WTC11 (cell line): ENCODE data around the gene SAE1. TPM values are rescaled to one million over a fixed set of nuclear protein-coding genes. Genes with fewer than 3 reads are reported as not detected.
A peak's percentile ranks its signal among the peaks of the same experiment; 100 is the strongest.

Experiments used
- ATAC-seq: fragments of 200-7000 bp; cut with Tn5 transposase; 2 replicates; pipeline ENCODE4 v1.10.0; 2021; ENCODE audit warnings: mild to moderate bottlenecking, moderate library complexity
- CTCF ChIA-PET: fragments of 300-600 bp; sonication (Branson Sonifier 250); formaldehyde crosslinking; loops from one replicate; lab custom pipeline; 2021; ENCODE audit warnings: antibody characterized with exemption; lab: Charles Lee
- POLR2A ChIA-PET: fragments of 350-600 bp; sonication (Branson Sonifier 250); formaldehyde crosslinking; loops from one replicate; lab custom pipeline; 2021; ENCODE audit warnings: antibody characterized with exemption; lab: Charles Lee
- DNase-seq: peaks from one replicate; pipeline ENCODE4 v3.0.0; 2021; ENCODE audit warnings: low spot score
- H3K27ac Mint-ChIP-seq: 2 replicates; pipeline ENCODE4 v1.8.0; 2021; ENCODE audit warnings: mixed read lengths
- H3K27me3 Mint-ChIP-seq: 2 replicates; pipeline ENCODE4 v1.8.0; 2021; ENCODE audit warnings: low read depth, mild to moderate bottlenecking, moderate library complexity, mixed read lengths
- H3K36me3 Mint-ChIP-seq: 2 replicates; pipeline ENCODE4 v1.8.0; 2021; ENCODE audit warnings: mixed read lengths
- H3K4me1 Mint-ChIP-seq: 2 replicates; pipeline ENCODE4 v1.8.0; 2022; ENCODE audit warnings: mixed read lengths
- H3K4me3 Mint-ChIP-seq: 2 replicates; pipeline ENCODE4 v1.8.0; 2021; ENCODE audit warnings: mild to moderate bottlenecking, moderate library complexity, mixed read lengths
- H3K9me3 Mint-ChIP-seq: 2 replicates; pipeline ENCODE4 v1.8.0; 2021; ENCODE audit warnings: mixed read lengths
- ARID4B ChIP-seq: sonication (generic); formaldehyde crosslinking; IDR thresholded peaks from 2 replicates; pipeline ENCODE4 v1.8.0; 2023; ENCODE audit warnings: missing genetic modification reagents, mild to moderate bottlenecking, borderline replicate concordance
- ATF1 ChIP-seq: sonication (generic); formaldehyde crosslinking; IDR thresholded peaks from 2 replicates; pipeline ENCODE4 v1.8.1; 2023; ENCODE audit warnings: mild to moderate bottlenecking, moderate library complexity, missing genetic modification reagents
- CBFB ChIP-seq: sonication (generic); formaldehyde crosslinking; IDR thresholded peaks from 2 replicates; pipeline ENCODE4 v1.8.1; 2022; ENCODE audit warnings: mild to moderate bottlenecking, low read depth, missing genetic modification reagents
- CDX4 ChIP-seq: fragments of 250-450 bp; sonication (Bioruptor Pico); IDR thresholded peaks from 2 replicates; pipeline ENCODE4 v1.9.0; 2021; ENCODE audit warnings: moderate library complexity, mild to moderate bottlenecking, inconsistent platforms, borderline replicate concordance
- FOXK1 ChIP-seq: sonication (generic); formaldehyde crosslinking; IDR thresholded peaks from 2 replicates; pipeline ENCODE4 v1.8.0; 2022; ENCODE audit warnings: mild to moderate bottlenecking, moderate library complexity, missing genetic modification reagents
- GRHL2 ChIP-seq: fragments of 250-450 bp; sonication (Bioruptor Pico); IDR thresholded peaks from 2 replicates; pipeline ENCODE4 v1.8.0; 2022; ENCODE audit warnings: mild to moderate bottlenecking, moderate library complexity; ENCODE audit not compliant: insufficient replicate concordance, severe bottlenecking
- IRF2 ChIP-seq: sonication (generic); formaldehyde crosslinking; IDR thresholded peaks from 2 replicates; pipeline ENCODE4 v1.8.0; 2022; ENCODE audit warnings: low read depth, missing genetic modification reagents, borderline replicate concordance
- JUN ChIP-seq: sonication (generic); formaldehyde crosslinking; IDR thresholded peaks from 2 replicates; pipeline ENCODE4 v1.8.0; 2023; ENCODE audit warnings: mild to moderate bottlenecking, missing genetic modification reagents
- KAT7 ChIP-seq: sonication (generic); formaldehyde crosslinking; IDR thresholded peaks from 2 replicates; pipeline ENCODE4 v1.8.1; 2023; ENCODE audit warnings: missing genetic modification reagents, mild to moderate bottlenecking, borderline replicate concordance
- MYBL2 ChIP-seq: sonication (generic); formaldehyde crosslinking; IDR thresholded peaks from 2 replicates; pipeline ENCODE4 v1.8.1; 2023; ENCODE audit warnings: mild to moderate bottlenecking, moderate library complexity, missing genetic modification reagents
- NFE2L1 ChIP-seq: sonication (generic); formaldehyde crosslinking; IDR thresholded peaks from 2 replicates; pipeline ENCODE4 v1.8.1; 2023; ENCODE audit warnings: missing genetic modification reagents
- RELA ChIP-seq: sonication (generic); formaldehyde crosslinking; IDR thresholded peaks from 2 replicates; pipeline ENCODE4 v1.8.1; 2022; ENCODE audit warnings: missing genetic modification reagents, mild to moderate bottlenecking, borderline replicate concordance
- TEAD4 ChIP-seq: sonication (generic); formaldehyde crosslinking; IDR thresholded peaks from 2 replicates; pipeline ENCODE4 v1.8.0; 2022; ENCODE audit warnings: mild to moderate bottlenecking, missing genetic modification reagents
- TP53 ChIP-seq: sonication (generic); formaldehyde crosslinking; IDR thresholded peaks from 2 replicates; pipeline ENCODE4 v1.8.1; 2023; ENCODE audit warnings: mild to moderate bottlenecking, missing genetic modification reagents
- ZBTB43 ChIP-seq: sonication (generic); formaldehyde crosslinking; IDR thresholded peaks from 2 replicates; pipeline ENCODE4 v1.8.1; 2023; ENCODE audit warnings: mild to moderate bottlenecking, missing genetic modification reagents
- ZNF263 ChIP-seq: sonication (generic); formaldehyde crosslinking; IDR thresholded peaks from 2 replicates; pipeline ENCODE4 v1.8.1; 2022; ENCODE audit warnings: low read depth, mild to moderate bottlenecking, moderate library complexity, missing genetic modification reagents
- ZNF396 ChIP-seq: fragments of 250-450 bp; sonication (Bioruptor Pico); IDR thresholded peaks from 2 replicates; pipeline ENCODE4 v1.8.0; 2021; ENCODE audit warnings: mild to moderate bottlenecking, moderate library complexity, borderline replicate concordance
- total RNA-seq: library from RNA; stranded (reverse); gene quantifications from 3 replicates; pipeline ENCODE4 v1.2.3, GENCODE V29; 2021
- TF ChIP-seq, protein P1 (sequence below): sonication (generic); formaldehyde crosslinking; conservative IDR thresholded peaks from 2 replicates; pipeline ENCODE4 v1.8.1; 2022; ENCODE audit warnings: mild to moderate bottlenecking, missing genetic modification reagents
- TF ChIP-seq, protein P2 (sequence below): fragments of 250-450 bp; sonication (Bioruptor Pico); IDR thresholded peaks from 2 replicates; pipeline ENCODE4 v1.9.0; 2021; ENCODE audit warnings: mild to moderate bottlenecking
- TF ChIP-seq, protein P3 (sequence below): sonication (generic); formaldehyde crosslinking; IDR thresholded peaks from 2 replicates; pipeline ENCODE4 v1.8.1; 2022; ENCODE audit warnings: mild to moderate bottlenecking, missing genetic modification reagents, moderate library complexity, borderline replicate concordance

SAE1 gene
- total RNA-seq, 1 experiment from 2014 or later = 224 TPM

- 0 out of 2 replicates have a peak, but pooled peaks have one; percentile 37 for TF ChIP-seq ARID4B (CRISPR knock-in tag)
- 0 out of 2 replicates have a peak, but pooled peaks have one; percentile 39 for TF ChIP-seq JUN
- TF ChIP-seq, protein P1, sequence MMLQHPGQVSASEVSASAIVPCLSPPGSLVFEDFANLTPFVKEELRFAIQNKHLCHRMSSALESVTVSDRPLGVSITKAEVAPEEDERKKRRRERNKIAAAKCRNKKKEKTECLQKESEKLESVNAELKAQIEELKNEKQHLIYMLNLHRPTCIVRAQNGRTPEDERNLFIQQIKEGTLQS = no peak
- TF ChIP-seq ATF1 (CRISPR knock-in tag) = no peak
- TF ChIP-seq FOXK1 (CRISPR knock-in tag) = 0 out of 2 replicates have a peak, but pooled peaks have one; percentile 40
Measured at GRCh38 chr19:47228168-47228936, 97.7 kb downstream of the SAE1 start (continued).

- Mint-ChIP-seq H3K27ac (no peak overlapping the region), H3K27me3 (no peaks in the 10 kb centered on the region; the same call in 1 of the 2 replicates), H3K4me3 (no peak overlapping the region), H3K9me3 (no peaks in the 10 kb centered on the region), H3K36me3 (peaks cover 5% of the 10 kb centered on the region), H3K4me1 (peaks cover 27% of the 10 kb centered on the region)
- no peak for DNase-seq
- CTCF ChIA-PET = interaction anchor here (7.4 to 9.0 kb wide), 2 partner anchors 16 to 18 kb away, joined by 79 to 136 read pairs; no protein-coding TSS in a partner anchor
- POLR2A ChIA-PET = interaction anchor here (0.6 to 1.1 kb wide), 3 partner anchors 12 to 17 kb away, joined by 3 to 6 read pairs (median 3); no protein-coding TSS in a partner anchor
- ATAC-seq = no peak
- TF ChIP-seq ZNF396 (no peak), TP53 (CRISPR knock-in tag) (no peak), MYBL2 (CRISPR knock-in tag) (no peak), ZBTB43 (CRISPR knock-in tag) (no peak), CDX4 (no peak), ZNF263 (CRISPR knock-in tag) (no peak), NFE2L1 (CRISPR knock-in tag) (no peak), CBFB (no peak), TEAD4 (CRISPR knock-in tag) (no peak), GRHL2 (no peak), IRF2 (CRISPR knock-in tag) (no peak), RELA (CRISPR knock-in tag) (no peak), KAT7 (no peak), JUN (no peak)
- TF ChIP-seq, protein P2, sequence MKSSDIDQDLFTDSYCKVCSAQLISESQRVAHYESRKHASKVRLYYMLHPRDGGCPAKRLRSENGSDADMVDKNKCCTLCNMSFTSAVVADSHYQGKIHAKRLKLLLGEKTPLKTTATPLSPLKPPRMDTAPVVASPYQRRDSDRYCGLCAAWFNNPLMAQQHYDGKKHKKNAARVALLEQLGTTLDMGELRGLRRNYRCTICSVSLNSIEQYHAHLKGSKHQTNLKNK (CRISPR knock-in tag) = no peak
- TF ChIP-seq, protein P3, sequence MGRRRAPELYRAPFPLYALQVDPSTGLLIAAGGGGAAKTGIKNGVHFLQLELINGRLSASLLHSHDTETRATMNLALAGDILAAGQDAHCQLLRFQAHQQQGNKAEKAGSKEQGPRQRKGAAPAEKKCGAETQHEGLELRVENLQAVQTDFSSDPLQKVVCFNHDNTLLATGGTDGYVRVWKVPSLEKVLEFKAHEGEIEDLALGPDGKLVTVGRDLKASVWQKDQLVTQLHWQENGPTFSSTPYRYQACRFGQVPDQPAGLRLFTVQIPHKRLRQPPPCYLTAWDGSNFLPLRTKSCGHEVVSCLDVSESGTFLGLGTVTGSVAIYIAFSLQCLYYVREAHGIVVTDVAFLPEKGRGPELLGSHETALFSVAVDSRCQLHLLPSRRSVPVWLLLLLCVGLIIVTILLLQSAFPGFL (CRISPR knock-in tag) = no peak
Measured at GRCh38 chr19:47228937-47229675, 98.5 kb downstream of the SAE1 start.
